GM19397 (cell line): ENCODE data around the gene F2RL2.

Experiments used
- ATAC-seq: cut with Tn5 transposase; IDR thresholded peaks from one replicate; pipeline ENCODE4 v1.9.1; 2021; ENCODE audit warnings: mild to moderate bottlenecking, moderate library complexity; ENCODE audit not compliant: unreplicated experiment

The F2RL2 gene, protein sequence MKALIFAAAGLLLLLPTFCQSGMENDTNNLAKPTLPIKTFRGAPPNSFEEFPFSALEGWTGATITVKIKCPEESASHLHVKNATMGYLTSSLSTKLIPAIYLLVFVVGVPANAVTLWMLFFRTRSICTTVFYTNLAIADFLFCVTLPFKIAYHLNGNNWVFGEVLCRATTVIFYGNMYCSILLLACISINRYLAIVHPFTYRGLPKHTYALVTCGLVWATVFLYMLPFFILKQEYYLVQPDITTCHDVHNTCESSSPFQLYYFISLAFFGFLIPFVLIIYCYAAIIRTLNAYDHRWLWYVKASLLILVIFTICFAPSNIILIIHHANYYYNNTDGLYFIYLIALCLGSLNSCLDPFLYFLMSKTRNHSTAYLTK

DNA sequence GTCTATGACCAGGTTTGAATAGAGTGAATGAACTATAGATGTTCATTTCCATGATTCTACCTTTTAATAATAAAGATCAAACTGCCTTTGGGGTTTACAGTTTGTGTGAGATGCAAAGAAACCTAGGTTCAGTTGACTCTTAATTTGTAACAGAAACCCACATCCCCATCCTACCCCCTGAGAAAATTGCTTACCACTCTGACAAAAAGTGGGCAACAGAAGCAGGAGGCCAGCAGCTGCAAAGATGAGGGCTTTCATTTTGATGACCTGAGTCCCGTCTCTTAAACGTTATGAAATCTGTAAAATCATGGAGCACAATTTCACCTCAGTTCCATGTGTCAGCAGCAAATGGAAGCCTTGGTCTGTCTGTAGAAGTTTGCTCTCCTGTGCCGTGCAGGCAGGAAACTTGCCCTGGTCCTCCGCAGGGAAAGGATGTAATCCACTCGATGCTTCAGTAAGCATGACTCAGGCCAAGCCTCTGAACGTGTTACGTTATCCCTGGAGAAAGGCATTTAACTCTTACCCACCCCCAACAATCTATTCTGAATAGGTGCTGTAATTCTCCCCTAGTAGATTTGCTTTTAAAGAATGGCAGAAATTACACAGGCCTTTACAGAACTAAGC is at the start of gene F2RL2:
Gene F2RL2, minus strand, starts transcription at position 431 of the 624 bp plus-strand sequence. Its CDS starts 173 bp downstream, at position 258.
- no peak for ATAC-seq

DNA sequence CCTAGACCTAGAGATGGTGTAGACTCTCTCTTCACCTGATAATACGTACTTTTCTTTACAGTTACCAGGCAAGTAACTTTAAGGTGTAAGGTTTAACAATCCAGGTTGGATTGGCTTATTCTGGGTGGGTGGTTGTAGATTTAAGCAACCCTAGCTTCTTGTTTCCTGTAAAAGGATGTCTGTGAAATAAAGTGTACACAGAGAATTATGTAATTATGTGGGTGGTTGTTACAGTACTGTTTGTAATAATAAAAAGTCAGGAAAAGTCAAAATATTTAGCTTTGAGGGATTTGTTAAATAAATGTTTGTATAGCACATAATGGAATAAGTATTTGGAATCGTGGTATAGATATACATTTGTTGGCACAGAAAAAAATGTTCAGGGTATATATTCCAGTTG is 49.0 kb upstream of the F2RL2 start:
- no peak for ATAC-seq

DNA sequence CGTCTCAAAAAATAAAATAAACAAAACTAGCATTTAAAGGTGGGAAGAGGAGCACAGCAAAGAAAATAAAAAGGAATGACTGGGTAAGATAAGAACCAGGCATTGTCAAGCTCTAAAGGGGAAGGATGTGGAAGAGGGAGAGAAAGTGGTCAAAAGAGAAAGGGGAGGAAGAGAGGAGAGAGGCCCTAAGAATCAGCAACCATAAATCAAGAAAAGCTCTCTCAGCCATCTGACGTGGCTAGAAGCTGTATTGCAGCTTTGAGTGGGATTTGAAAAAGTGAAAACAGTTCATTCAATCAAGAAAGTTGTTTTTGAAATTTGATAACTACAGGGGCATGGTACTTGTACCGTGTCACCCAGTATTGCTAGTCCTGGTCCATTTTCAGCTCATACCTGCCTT is 47.3 kb upstream of the F2RL2 start:
- no peak for ATAC-seq

DNA sequence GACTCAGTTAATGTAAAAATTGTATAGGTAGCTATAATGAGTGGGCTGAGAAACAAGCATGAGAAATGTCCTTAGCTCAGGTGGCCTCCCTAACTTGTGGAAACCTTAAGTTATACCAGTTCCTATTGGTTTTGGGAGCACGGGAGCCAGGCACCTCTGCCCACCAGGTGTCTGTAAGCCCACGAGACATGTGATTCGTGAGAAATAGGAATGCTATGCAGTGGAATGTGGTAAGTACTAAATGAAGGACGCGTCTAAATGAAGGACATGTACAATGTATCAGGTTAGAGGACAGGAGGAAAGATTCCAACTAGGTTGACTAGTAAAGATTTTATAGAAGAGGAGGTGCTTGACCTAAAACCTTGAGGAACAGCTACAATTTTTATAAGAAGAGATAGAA is 46.0 kb upstream of the F2RL2 start:
- no peak for ATAC-seq

DNA sequence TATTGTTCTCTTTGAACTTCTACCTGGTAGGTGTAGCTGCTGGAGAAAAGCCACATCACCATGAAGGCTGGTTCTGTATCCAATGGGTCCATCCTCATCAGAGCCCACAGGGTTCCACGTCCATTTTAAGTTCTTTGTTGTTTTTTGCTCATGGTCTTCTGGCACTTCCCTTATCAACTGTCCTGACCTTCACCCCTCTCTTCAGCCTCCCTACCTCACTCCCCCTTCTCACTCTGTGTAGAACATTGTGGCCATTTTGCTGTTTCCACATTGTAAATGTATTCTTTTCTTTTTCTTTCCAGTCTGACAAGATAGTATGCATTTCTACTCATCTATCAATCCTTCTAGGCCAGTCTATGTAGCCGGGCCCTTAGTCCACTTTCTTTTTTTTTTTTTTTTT is 44.3 kb upstream of the F2RL2 start:
- ATAC-seq = no peak

DNA sequence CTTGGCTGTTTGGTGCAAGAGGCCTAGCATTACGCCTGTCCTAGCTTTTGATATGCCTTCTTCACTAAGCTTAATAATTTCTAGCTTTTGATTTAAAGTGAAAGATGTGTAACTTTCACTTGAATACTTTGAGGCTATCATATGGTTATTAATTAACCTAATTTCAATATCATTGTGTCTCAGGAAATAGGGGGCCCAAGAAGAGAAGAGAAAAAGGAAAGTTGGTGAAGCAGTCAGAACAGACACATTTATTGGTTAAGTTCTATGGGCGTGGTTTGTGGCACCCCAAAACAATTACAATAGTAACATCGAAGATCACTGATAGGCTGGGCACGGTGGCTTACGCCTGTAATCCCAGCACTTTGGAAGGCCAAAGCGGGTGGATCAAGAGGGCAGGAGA is 40.9 kb upstream of the F2RL2 start:
- ATAC-seq = no peak

DNA sequence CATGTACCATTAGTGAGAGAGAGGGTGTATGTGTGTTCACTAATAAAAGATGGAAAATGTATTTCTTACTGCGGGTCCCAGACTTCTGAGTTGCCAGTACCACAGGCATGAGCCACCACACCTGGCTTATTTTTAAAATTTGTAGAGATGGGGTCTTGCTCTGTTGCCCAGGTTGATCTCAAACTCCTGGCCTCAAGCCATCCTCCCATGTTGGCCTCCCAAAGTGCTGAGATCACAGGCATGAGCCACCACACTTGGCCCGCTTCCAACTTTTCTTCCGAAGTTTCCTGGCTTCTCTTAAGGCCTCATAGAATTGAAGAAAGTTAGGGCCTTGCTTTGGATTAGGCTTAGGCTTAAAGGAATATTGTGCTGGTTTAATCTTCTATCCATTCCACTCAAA is 40.4 kb upstream of the F2RL2 start:
- ATAC-seq = no peak

DNA sequence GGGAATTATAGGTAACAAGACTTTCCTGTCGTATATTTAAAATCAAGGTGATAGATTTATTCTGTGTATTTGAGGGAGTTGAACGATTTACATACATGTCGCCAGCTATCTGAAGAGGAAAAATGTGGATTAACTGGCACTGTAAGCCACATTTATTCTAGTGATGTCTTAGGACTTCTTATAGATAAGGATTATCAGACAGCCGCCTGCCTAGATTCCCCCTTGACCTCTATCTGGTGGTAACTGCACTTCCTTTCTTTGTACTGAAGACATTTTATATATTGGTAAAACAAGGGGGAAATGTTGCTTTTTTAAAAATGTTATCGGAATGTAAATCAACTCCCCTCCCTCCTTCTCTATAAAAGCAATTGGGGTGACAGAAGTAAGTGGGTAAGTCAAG is 39.3 kb upstream of the F2RL2 start:
- ATAC-seq = no peak

DNA sequence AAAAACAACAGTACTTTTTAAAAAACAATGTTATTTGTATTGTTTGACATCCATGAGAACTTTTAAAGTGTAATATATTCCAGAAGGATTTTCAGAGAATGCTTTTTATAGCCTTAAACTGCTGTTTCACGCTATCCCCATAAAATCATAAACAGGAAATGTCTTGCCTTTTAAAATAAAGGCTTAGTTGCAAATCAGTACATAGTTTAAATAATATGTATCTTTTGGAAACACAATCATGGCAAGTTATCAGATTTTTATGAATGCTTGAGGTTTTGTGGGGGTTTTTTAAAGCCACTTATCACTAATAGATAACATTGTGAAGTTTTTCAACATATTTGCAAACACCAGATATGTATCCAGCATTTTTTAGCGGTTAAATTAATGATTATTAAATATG is 37.2 kb upstream of the F2RL2 start:
- ATAC-seq = no peak

DNA sequence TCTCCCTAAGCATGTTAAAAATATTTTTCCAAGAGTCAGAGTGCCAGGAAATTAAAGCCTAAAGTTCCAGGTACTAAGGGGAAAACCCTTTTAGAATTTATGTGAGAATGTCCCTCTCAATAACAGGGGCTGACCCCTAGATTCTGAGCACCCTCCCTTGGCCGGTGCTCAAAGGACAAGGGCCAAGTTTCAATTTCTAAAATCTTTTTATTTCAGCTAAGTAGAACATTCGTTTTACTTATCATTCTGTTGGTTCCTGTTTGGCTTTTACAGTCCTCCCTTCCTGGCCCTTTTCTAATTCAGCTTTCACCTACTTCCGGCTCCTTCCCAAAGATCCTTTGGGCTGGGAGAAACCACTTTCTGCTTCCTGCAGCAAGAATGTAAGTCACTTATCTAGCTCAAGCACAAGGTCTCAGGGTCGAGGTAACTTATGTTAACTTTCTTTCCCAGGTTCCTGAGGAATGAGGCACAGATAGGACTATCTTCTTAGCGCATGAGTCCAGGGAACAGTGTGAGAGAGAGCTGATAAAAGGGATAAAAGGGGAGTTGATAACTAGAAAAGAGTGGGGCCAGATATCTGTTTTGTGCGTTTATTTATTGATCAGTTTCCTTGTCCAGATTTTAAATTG is 34.6 kb upstream of the F2RL2 start:
- no peak for ATAC-seq

DNA sequence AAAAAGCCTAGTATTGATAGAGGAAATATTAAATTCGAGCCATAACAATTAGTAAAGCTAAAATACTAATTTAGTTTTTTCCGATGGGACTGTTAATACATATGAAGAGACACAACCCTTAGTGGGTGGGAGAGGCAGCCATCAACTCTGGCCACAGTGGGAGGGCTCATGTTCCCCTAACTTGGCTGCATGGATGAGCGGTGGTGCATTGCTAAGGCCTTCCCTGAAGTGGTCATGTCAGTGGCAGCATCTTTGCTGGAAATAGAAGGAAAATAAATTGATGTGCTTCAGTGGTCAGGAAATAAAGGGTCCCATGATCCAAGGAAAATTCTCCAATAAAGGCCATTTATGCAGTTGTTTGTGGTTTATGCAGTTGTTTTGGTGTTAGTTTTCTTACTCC is 33.9 kb upstream of the F2RL2 start:
- ATAC-seq = no peak

DNA sequence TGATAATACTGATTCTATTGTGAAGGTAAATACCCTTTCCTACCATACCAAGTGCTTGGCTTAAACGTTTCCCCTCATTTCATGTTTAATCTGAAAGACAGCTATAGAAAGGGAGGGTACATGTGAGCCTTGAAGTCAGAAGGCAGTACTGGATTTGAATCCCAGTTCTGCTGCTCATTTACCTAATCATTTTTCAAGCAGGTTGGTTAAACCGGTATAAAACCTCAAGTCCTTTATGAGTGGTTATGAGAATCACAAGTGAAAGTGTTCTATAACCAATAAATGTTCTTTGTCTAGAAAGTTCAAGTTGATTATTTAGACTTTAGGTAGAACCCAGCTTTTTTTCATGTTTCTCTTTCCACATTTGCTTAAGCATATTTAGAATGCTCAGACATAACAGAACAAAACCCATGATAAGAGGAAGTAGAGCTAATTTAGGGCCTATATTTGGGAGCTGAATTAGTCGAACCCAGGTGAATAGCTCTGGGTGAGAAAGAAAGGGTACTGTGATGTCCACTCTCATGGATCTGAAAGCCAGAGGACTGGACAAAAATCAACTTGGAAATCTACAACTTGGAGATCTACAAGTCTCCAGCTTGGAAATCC is 29.7 kb upstream of the F2RL2 start:
- ATAC-seq = no peak

DNA sequence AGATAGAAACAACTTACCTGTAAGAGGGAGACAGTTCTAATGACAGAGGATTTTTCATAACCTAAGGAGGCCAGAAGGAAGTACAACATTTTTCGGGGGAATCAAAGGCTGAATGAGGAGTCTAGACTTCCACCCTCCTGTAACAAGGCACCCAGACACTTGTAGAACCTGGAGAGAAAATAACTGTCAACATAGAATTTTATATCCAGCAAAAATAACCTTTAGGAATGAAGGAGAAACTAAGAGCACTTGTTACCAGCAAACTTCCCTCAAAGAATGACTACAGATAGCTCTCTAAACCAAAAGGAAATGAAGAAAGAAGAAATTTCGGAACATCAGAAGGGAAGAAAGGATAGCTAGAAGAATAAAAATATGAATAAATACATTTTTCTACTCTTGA is 25.9 kb upstream of the F2RL2 start:
- no peak for ATAC-seq

DNA sequence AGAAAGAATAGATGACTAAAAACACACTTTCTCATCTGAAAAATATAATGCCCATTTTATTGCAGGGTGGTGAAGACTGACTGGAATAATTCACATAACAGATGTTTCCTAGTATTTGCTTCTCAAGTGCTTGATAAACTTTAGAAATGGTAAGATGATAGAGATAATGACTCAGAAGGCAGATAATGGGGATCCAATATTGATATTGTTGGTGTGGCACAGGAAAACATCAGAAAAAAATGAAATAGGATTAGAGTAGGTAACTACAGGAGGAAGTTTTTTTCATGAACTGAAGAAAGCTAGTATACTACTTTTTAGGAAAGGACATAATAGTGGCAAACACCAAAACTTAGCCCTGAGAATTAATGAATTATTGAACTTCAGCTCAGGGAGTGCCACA is 20.2 kb upstream of the F2RL2 start:
- no peak for ATAC-seq

DNA sequence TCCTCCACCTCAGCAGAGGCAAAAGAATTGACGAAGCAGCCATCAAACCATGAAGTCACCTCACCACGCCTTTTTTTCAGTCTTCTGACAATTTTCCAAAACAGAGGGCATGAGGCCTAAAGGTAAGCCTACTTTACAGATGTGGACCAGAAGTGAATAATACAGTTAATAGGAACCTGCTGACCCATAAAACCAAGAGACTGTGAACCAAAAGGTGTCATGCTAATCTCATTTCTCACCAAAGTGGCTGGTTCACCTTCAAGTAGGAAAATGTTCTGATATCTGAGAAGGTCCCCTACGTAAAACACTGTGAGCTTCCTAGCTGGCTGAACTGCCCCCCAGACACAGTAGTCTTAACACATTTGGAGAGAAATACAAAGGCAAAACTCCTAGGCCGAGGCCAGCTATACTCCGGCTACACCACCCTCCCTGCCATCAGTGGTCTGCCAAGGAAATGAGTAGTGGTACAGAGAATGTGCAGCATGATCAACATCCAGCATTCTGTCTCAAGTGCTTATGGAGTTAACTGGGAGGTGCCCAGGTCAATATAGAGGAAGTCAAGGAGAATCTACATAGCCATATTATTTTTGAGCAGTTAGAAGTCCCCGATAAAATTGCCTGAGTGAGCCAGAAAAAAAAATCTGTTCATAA is 19.3 kb upstream of the F2RL2 start:
- no peak for ATAC-seq

DNA sequence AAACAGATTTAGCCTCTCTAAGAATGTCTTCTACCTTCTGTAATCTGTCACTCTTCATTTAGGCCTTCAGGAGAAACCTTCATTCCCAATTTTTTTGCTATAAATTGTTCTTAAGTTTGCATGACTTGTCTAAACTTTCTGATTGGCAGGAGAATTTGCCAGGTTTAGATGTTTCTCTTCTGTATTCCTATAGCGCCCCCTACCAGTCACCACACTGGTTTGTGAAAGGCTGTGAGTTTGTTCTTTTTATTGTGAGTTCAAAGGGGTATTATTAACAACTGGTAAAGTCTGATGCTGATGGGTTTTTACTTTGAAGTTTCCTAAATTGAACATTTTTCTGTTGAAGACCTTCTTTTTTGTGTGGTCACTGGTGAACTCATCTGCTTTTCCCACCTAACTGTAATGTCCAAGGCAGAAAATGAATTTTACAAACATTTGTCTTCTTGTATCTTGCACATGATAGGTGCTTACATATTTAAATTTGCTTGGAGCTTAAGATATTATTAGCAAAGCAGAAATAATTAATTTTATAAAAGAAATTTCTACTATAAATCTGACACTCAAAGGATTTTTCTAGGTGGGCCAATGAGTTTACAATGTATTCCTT is 18.4 kb upstream of the F2RL2 start:
- ATAC-seq = no peak

DNA sequence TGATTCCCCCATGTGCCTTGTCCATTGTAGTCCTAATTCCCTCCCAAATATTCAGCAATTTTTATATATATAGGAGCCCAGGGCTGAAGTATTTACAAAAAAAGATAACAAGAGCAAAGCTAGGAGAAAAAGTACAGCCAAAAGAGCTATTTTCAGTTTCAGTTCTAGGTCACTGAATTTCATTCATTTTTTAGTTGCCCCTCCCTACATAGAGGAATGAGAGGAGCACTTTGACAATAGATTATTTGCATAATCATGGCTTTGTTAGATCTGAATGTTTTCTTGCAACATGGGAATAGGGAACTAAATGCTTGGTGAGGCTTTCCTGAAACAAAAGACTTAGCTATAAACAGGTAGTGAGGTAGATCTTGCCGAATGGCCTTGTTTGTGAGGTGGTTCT is 15.3 kb upstream of the F2RL2 start:
- no peak for ATAC-seq

DNA sequence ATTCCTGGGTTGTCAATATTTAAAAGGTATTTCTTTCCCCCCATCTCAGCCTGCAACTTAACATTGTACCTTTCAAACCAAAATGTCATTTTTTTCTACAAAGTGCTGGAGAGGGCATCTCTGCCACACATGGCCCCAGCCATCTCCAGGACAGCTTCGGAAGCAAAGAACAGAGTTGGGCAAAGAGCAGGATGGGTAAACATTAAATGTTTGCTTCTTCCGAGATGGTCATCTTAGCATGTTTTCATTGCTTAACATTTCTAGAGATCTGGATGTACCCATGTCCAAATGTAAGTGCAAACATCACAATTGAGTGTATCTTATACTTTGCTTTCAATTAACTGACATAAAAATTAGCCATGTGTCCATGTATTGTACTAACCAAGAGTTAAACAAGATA is 14.3 kb upstream of the F2RL2 start:
- no peak for ATAC-seq

DNA sequence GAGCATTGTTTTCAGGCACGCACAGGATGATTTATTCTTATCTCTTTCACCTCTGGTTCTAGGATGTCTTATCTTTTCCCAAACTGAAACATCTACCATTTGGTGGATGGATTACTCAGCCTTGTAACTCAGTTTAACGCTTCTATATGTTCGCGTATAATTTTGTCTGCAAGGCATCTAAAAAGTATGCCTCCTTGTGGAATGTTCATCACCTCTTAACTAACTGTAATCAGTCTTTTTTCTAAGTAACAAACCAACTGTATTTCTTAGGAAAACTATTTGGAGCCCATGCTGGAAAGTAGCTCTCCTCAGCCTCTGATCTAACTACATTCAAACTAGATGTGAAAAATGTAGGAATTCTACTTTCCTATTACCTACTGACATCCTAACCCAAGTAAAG is 11.5 kb upstream of the F2RL2 start:
- no peak for ATAC-seq

DNA sequence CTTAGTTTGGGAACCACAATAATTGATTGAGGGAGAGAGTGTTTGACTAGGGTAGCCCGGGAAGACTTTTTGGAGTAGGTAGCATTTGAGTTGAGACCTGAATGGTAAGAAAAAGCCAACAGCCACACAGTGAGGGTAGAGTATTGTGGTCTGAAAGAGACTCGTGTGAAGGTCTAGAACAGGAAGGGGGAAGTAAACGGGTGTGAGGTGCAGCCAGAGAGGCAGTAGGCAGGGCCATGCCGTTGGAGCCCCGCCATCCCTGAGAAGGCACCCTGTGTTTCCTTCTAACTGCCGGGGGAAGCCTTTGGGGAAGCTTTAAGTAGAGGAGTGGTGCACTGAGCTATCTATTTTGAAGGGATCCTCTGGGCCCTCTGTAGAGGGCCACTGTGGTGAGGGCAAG is 3.5 kb upstream of the F2RL2 start:
- ATAC-seq = no peak
